Large intestine (tissue), 3 donors: Measurements from ENCODE around the gene BZW2. TPM values are rescaled to one million over a fixed set of nuclear protein-coding genes. Genes with fewer than 3 reads are reported as not detected.
A peak's percentile ranks its signal among the peaks of the same experiment; 100 is the strongest.

ENCODE experiments used
- DNase-seq, 2 donors: peaks; one replicate each; pipeline versions ENCODE4 v3.0.0 to v3.0.0-alpha.2; 2013
- H3K27ac ChIP-seq: one replicate; pipeline ENCODE4 v1.5.1; 2013; ENCODE audit warnings: low read length
- H3K27me3 ChIP-seq: 2 replicates; pipeline ENCODE4 v1.6.1; 2013; ENCODE audit warnings: low read length; ENCODE audit not compliant: control insufficient read depth, insufficient read depth
- H3K36me3 ChIP-seq: 2 replicates; pipeline ENCODE4 v1.6.1; 2013; ENCODE audit warnings: low read length; ENCODE audit not compliant: control insufficient read depth, insufficient read depth
- H3K4me1 ChIP-seq: one replicate; pipeline ENCODE4 v1.6.1; 2013; ENCODE audit warnings: low read length; ENCODE audit not compliant: control insufficient read depth, insufficient read depth
- H3K4me3 ChIP-seq: one replicate; pipeline ENCODE4 v1.5.1; 2013; ENCODE audit warnings: low read length
- H3K9me3 ChIP-seq: one replicate; pipeline ENCODE4 v1.6.1; 2013; ENCODE audit warnings: mild to moderate bottlenecking, low read depth, low read length, moderate library complexity; ENCODE audit not compliant: control insufficient read depth
- WGBS: methylation state at CpG from one replicate; pipeline ENCODE4 v1.1.5; 2013; ENCODE audit warnings: low lambda C conversion rate; ENCODE audit not compliant: insufficient coverage; 5-methylcytosine and 5-hydroxymethylcytosine counted together
- polyA plus RNA-seq: library from polyadenylated mRNA; unstranded; fragments of 120-200 nt; gene quantifications from one replicate; pipeline ENCODE4 v1.2.1, GENCODE V29; 2013

The BZW2 gene
- polyA plus RNA-seq, 1 donor: 69.7 TPM

DNA sequence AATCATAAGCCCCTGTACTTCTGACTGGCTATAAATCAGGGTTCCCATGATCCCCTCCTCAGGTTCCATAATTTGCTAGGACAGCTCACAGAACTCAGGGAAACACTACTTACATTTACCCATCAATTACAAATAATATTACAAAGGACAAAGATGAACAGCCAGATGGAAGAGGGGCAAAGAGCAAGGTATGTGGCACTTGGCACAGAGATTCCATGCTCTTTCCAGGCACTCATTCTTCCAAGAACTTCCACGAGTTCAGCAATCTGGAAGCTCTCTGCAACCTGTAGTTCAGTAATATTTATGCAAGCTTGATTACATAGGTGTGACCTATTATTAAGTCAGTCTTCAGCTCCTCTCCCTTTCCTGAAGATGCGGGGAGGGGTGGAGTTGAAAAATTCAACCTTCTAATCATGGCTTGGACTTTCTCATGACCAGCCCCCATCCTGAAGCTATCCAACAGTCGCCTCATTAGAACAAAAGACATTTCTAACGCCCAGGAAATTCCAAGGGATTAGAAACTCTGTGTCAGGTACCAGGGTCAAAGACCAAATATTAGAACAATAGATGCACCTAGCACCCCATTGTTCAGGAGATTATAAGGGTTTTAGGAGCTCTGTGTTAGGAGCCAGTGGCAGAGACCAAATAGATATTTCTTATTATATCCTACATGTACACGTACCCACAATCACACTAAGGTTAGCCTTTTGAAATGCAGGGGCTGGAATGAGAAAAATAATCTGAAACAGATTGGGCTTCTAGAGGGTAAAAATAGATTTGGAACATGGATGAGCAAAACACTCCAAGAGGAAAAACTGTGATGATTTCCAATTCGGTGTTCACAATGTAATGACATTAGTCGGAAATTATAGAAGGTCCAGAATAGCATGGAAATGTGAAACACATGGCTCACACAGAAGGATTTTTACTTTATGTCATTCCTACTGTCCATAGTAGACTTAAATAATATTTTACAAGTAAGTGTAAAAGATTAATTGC, 7.4 kb upstream of the BZW2 start:
- WGBS: 100% methylated on average over 2 of the region's 7 CpGs
- no peak for DNase-seq
- Histone ChIP-seq H3K9me3 (no peaks in the 10 kb centered on the region), H3K4me3 (no peak overlapping the region), H3K27me3 (no peaks in the 10 kb centered on the region), H3K36me3 (peaks cover 5% of the 10 kb centered on the region), H3K4me1 (peaks cover 6% of the 10 kb centered on the region), H3K27ac (no peak overlapping the region)

DNA sequence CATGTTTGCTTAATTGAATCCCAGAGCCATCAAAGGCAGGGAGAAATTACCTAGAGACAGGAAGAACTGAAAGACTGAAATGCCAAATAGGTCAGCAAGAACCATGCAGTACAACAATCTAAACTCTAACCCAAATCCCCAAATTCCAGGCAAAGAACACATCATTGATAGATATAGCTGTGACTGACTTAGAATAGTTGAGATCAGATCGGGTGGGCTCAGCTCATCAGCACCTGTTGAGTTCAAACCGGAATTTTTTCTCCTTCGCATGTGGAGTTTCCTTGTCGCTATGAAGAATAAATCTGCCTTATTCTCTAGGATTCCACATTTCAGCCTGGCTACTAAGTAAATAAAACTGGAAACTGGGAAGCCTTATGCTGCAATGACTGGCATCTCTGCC, 1.8 kb upstream of the BZW2 start:
- Histone ChIP-seq H3K4me1 (peaks cover 13% of the 10 kb centered on the region), H3K27me3 (no peaks in the 10 kb centered on the region), H3K27ac (peak overlapping the region; percentile 97), H3K36me3 (no peaks in the 10 kb centered on the region), H3K9me3 (no peaks in the 10 kb centered on the region), H3K4me3 (peak overlapping the region; percentile 89)
- no CpG with 5 or more reads among the region's 4 CpGs for WGBS
- DNase-seq: no peak

DNA sequence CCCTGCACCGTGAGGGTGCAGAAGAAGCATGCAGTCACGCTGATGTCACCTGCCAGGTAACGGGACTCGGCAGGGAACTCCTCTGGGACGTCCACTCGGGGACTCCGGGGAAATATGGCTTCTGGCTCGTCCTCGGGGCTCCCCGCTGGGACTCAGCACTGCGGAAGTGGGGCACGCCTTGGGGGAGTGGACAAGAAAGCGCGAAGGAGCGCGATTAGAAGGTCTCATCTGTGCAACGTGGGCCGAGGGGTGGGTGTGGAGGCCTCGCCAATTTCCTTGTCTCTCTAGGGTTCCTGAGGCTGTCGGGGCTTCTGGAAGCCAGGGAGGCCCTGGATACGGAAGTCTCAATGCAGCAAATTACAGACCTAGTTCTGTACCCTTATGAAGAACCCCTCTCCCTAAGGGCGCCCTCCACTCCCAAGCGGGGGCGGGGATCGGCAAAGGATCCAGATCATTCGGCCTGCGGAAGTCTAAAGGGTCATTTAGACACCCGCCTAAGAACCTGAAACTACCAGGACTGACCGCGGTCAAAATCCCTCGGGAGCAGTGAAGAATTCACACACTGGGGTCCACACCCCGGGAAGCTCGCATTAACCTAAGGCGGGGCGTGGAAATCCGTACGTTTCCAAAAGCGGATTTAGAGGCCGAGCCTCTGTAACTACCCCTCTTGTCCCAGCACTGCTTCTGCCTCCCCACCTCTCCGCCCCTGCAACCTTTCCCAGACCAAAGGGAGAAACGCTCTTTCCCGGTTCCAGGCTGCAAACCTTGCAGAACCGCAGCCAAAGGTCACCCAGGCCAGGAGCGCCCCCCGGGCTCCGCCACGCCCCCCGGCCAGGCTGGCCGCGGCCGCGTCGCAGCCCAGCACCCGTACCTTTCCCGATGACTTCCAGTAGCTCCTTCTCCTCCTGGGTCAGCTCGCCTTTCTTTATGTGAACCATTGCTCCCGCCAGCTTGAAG, 1.1 kb upstream of the BZW2 start:
- WGBS: no CpG with 5 or more reads among the region's 57 CpGs
- Histone ChIP-seq H3K36me3 (no peaks in the 10 kb centered on the region), H3K27ac (peak overlapping the region; percentile 97), H3K9me3 (no peaks in the 10 kb centered on the region), H3K27me3 (no peaks in the 10 kb centered on the region), H3K4me1 (peaks cover 13% of the 10 kb centered on the region), H3K4me3 (peak overlapping the region; percentile 89)
- DNase-seq: peak; percentile 38 to 82

DNA sequence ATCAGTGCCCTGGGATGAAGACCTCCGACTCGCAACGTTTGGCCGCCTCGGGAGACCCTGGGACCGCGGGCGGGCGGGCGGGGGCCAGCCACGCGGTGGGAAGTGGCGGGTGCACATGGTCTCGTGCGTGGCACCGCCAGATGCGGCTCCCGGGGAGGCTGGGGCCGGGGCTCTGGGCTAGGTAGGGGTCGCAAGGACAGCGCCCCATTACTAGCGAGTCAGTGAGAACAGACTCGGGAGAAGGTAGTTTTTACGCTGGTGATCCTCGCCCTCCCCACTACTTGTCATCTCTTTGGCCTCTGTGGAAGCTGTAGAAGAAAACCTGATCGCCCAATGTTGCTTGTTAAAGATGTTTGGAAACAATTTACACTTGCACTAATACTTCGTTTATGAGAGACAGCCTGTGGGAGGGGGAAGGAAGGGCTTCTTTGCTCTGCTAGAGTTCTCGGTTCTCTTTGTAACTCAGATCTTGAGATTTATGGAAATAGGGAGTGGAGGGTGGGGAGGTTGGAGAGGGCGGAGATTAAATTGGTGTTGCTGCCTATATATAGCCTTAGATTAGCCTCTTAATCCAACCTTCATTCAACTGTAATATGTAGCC, 591 bp downstream of the BZW2 start:
- Histone ChIP-seq H3K4me3 (peak overlapping the region; percentile 97), H3K27ac (peak overlapping the region; percentile 81), H3K36me3 (no peaks in the 10 kb centered on the region), H3K27me3 (no peaks in the 10 kb centered on the region), H3K4me1 (peaks cover 13% of the 10 kb centered on the region), H3K9me3 (no peaks in the 10 kb centered on the region)
- 0% methylated on average over 3 of the region's 29 CpGs for WGBS
- DNase-seq: peak in 1 of 2 donors; percentile 56

DNA sequence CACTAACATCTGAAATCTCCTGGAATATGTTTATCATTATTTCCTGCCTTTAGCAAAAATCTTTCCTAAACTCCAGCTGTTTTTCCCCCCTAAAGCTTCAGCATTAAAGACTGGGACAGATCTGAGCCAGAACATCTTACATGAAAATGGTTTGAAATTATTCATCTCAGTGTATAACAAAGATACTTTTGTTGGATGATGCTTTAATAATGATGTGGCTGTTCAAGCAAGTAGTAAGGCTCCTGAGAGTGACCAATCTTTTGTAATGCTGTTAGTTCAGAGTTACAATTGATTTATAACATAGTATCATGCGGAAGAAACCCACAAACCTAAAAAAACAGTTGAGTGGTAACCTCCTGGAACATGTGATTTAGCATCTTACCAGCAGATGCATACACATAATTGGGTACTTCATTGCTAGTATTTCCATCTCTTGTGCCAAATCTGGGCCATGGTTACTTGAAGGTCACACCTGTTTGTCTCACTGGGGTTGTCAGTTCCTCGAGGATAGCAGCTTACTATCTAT, 1.5 kb downstream of the BZW2 start:
- Histone ChIP-seq H3K9me3 (no peaks in the 10 kb centered on the region), H3K27ac (no peak overlapping the region), H3K4me1 (peaks cover 13% of the 10 kb centered on the region), H3K27me3 (no peaks in the 10 kb centered on the region), H3K4me3 (peak overlapping the region; percentile 97), H3K36me3 (no peaks in the 10 kb centered on the region)
- no CpG with 5 or more reads among the region's 2 CpGs for WGBS
- no peak for DNase-seq

DNA sequence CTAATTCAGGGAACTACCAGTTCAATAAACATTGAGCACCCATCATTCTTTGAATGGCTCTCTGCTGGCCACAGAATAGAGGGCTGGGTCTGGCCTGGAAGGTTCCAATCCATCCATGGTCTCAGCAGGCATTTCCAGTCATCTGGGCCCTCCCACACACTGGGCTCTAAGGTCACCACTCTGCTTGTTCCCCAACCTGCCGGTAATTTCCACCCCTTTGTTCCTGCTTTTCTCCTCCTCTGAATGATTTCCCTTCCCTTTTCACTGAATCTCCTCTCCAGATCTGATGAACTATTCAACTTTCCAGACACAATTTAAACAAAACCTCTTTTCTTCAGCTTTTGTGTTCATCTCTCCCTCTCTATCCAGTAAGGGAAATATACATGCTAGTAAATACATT, 2.6 kb downstream of the BZW2 start:
- Histone ChIP-seq H3K9me3 (no peaks in the 10 kb centered on the region), H3K4me3 (no peak overlapping the region), H3K36me3 (no peaks in the 10 kb centered on the region), H3K4me1 (peaks cover 12% of the 10 kb centered on the region), H3K27ac (no peak overlapping the region), H3K27me3 (no peaks in the 10 kb centered on the region)
- no peak for DNase-seq
- 38% methylated on average over 1 of the region's 1 CpG for WGBS

DNA sequence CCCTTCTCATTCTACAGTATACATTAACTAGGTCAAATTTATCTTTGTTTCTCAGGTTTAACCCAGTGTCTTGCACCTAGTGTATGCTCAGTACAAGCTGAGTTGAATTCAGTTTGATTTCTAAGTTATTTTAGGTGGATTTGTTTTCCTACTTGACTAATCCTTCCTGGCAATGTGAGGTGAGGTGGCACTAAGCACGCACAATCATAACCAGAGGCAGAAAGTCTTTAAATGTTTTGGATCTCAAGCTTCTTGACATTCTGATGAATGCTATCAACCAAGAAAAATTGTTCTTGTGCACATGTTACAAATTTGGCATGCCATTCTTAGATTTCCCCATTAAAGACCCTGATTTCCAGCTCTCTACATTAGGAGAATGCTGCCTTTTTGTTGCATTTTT, 3.2 kb downstream of the BZW2 start:
- Histone ChIP-seq H3K4me3 (no peak overlapping the region), H3K9me3 (no peaks in the 10 kb centered on the region), H3K4me1 (peaks cover 6% of the 10 kb centered on the region), H3K27me3 (no peaks in the 10 kb centered on the region), H3K36me3 (no peaks in the 10 kb centered on the region), H3K27ac (no peak overlapping the region)
- DNase-seq: no peak
- WGBS: no CpG with 5 or more reads among the region's 1 CpG

DNA sequence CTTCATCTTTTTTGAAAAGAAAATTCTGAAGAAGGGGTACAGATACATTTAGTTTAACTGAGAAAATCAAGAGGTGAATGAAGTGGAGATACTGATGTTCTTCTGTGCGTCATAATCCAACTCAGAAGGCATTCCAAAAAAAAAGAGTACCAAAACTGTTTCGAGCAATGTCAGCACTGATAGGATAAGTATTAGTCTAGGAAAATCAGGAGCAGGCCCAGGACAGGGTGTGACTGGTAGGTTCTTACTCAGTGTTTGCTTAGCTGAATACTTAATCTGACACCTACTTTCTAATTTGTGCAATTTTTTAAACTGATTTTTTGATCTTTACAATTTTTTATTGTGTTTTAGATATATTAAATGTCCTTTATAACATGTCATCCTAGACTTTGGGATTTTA, 4.3 kb downstream of the BZW2 start:
- no peak overlapping the region for H3K4me3 ChIP-seq
- peaks cover 6% of the 10 kb centered on the region for H3K4me1 ChIP-seq
- no peaks in the 10 kb centered on the region for H3K36me3 ChIP-seq
- DNase-seq: no peak
- 100% methylated on average over 1 of the region's 2 CpGs for WGBS
- no peaks in the 10 kb centered on the region for H3K27me3 ChIP-seq
- H3K27ac ChIP-seq: no peak overlapping the region
- no peaks in the 10 kb centered on the region for H3K9me3 ChIP-seq

DNA sequence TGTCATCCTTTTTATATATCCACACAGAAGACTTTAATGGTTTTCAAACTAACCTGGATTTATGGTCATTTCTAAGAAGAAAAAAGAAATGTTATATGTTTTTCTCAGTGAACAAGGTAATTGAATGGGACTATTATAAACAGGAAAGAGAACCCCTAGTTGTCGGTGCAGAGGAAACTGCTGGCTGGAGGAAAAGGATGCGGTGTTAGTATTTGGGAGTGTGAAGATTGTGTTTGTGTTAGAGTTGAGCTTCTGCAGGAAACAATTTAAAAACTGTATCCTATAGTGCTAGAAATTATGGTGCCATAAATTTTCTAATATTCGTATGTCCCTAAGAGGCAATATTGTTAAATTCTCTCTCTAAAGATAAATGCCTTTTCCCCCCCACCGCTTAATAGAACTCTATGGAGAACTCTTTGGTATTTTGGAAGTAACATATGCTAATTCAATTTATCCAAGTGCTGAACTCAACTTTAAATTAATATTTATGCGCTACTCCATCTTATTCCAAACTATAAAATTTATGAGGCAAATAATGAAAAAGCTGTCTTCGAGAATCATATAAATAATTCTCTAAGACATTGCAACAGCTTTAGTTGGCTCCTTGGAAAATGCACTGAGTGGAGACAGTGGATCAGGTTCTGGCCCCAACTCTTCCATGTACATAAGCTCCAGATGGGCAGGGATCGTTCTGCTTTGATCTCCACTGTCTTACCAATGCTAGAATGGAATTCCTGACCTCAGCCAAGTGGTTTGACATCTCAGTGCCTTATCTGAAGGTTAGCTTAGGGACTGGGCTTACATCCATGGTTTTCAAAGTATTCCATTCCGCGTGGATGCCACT, 5.6 kb downstream of the BZW2 start:
- Histone ChIP-seq H3K27ac (no peak overlapping the region), H3K4me3 (no peak overlapping the region), H3K36me3 (no peaks in the 10 kb centered on the region), H3K4me1 (peaks cover 6% of the 10 kb centered on the region), H3K9me3 (no peaks in the 10 kb centered on the region), H3K27me3 (no peaks in the 10 kb centered on the region)
- no peak for DNase-seq
- WGBS: 82% methylated on average over 4 of the region's 9 CpGs
